Mammary microvascular endothelial cell (primary cell): ENCODE measurements around the gene MRPS31. TPM values are rescaled to one million over a fixed set of nuclear protein-coding genes. Genes with fewer than 3 reads are reported as not detected.

Experiments used
- total RNA-seq: library from RNA; depleted of rRNA; stranded (reverse); fragments of >200 nt; gene quantifications from 2 replicates; pipeline ENCODE4 v1.2.3, GENCODE V29; 2015

The MRPS31 gene
- 20.6 and 20.8 TPM in 2 replicates for total RNA-seq

GRCh38 chr13:40770934-40771618 lies at the start of gene MRPS31:
MRPS31 (minus strand) TSS chr13:40771190; CDS start chr13:40771136, 54 bp downstream.

GRCh38 chr13:40789275-40790153 lies 18.5 kb upstream of the MRPS31 start, which contains the start of gene SLC25A15:
SLC25A15 (plus strand) TSS chr13:40789611; CDS start chr13:40793227, 3,616 bp downstream.

Other genes with a start within 250 kb of the MRPS31 start
- gene FOXO1, start 104.5 kb downstream of the MRPS31 start, total RNA-seq: 16.4 and 20.9 TPM in 2 replicates
- 21.2 and 24.8 TPM in 2 replicates for gene SLC25A15, start 18.4 kb upstream of the MRPS31 start, total RNA-seq
- gene ELF1, start 248.1 kb upstream of the MRPS31 start, total RNA-seq: 44.6 and 49.8 TPM in 2 replicates